Ascending aorta (tissue), 2 donors: ENCODE data around the gene MCU. TPM values are rescaled to one million over a fixed set of nuclear protein-coding genes. Genes with fewer than 3 reads are reported as not detected.

ENCODE experiments used
- DNase-seq, 2 donors: peaks; one replicate each; pipeline ENCODE4 v3.0.0-alpha.2; 2019; ENCODE audit warnings: low spot score in 2 of 2
- H3K27ac ChIP-seq, 2 donors: fragments of 200-600 bp; sonication (generic); one replicate each; pipeline ENCODE4 v1.5.1; 2016 to 2017; ENCODE audit warnings: mild to moderate bottlenecking in 1 of 2
- H3K27me3 ChIP-seq: fragments of 200-600 bp; sonication (generic); one replicate; pipeline ENCODE4 v1.5.1; 2017
- H3K36me3 ChIP-seq, 2 donors: fragments of 200-600 bp; sonication (generic); one replicate each; pipeline ENCODE4 v1.5.1; 2016
- H3K4me1 ChIP-seq, 2 donors: fragments of 200-600 bp; sonication (generic); one replicate each; pipeline ENCODE4 v1.5.1; 2016 to 2017; ENCODE audit warnings: mild to moderate bottlenecking in 1 of 2
- H3K4me3 ChIP-seq, 2 donors: fragments of 200-600 bp; sonication (generic); one replicate each; pipeline ENCODE4 v1.5.1; 2016 to 2017; ENCODE audit warnings: mild to moderate bottlenecking in 1 of 2
- H3K9me3 ChIP-seq, 2 donors: fragments of 200-600 bp; sonication (generic); one replicate each; pipeline ENCODE4 v1.5.1; 2016
- intact Hi-C: fragments of 100-400 bp; cut with DNase I; formaldehyde crosslinking; loops from one replicate; pipeline ENCODE4 v1.15.1; 2023
- total RNA-seq: library from RNA; depleted of rRNA; stranded (reverse); fragments of >200 nt; gene quantifications from one replicate; pipeline ENCODE4 v1.1.0, GENCODE V29; 2016
- TF ChIP-seq, protein P1 (sequence below), 3 experiments: fragments of 200-600 bp in 2 of 3; fragments of 450-650 bp in 1 of 3; sonication (generic) in 2 of 3; IDR thresholded peaks; one replicate each; pipeline ENCODE4 v1.5.1; 2016 to 2019; ENCODE audit warnings: antibody characterized with exemption in 3 of 3, mild to moderate bottlenecking in 1 of 3, moderate library complexity in 1 of 3

MCU gene
- total RNA-seq, 1 donor from 2014 or later: 22.0 TPM

DNA sequence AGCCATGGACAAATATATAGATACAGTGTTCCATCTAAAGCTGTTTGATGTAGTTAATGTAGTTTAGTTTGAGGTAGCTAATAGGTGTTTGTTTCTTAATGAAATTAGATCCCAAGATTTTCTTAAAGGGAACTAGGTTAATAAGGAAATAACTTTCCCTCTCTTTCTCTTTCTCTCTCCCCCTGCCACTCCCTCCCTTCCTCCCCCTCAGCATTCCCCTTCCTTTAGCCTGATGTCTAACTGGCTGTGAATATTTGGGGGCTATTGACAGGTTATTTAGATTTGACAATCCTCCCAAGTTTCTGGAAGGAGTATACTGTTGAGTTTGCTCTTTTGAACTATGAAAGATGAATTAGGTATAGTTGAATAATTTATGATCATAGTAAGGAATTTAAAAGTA is 136.4 kb downstream of the MCU start:
- Histone ChIP-seq H3K27me3 (no peaks in the 10 kb centered on the region), H3K27ac (no peak overlapping the region), H3K36me3 (no peaks in the 10 kb centered on the region), H3K9me3 (no peaks in the 10 kb centered on the region), H3K4me3 (no peak overlapping the region), H3K4me1 (peaks cover 0 to 3% of the 10 kb centered on the region in 2 donors)
- TF ChIP-seq, protein P1, sequence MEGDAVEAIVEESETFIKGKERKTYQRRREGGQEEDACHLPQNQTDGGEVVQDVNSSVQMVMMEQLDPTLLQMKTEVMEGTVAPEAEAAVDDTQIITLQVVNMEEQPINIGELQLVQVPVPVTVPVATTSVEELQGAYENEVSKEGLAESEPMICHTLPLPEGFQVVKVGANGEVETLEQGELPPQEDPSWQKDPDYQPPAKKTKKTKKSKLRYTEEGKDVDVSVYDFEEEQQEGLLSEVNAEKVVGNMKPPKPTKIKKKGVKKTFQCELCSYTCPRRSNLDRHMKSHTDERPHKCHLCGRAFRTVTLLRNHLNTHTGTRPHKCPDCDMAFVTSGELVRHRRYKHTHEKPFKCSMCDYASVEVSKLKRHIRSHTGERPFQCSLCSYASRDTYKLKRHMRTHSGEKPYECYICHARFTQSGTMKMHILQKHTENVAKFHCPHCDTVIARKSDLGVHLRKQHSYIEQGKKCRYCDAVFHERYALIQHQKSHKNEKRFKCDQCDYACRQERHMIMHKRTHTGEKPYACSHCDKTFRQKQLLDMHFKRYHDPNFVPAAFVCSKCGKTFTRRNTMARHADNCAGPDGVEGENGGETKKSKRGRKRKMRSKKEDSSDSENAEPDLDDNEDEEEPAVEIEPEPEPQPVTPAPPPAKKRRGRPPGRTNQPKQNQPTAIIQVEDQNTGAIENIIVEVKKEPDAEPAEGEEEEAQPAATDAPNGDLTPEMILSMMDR (IDR thresholded peaks at IDR 0.05): no peak
- DNase-seq: no peak
- intact Hi-C loops: no loop called here

DNA sequence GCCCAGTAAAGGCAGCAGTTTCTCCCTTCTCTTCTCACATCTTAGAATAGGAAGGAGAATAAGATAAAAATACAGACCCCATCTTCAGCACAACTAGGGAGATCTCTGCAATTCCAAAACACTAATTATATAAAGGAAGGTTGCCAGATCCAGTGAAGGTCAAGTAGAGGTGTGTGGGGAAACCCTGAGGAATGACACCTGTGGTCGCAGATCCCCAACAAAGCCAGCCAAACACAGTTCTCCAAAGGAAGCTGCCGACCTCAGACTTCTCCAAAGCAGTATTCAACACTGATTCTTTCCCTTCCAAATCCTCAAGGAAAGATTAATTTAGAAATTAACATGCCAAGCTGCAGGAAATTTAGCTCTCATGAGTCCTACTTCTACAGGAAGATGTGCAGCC is 138.7 kb downstream of the MCU start:
- Histone ChIP-seq H3K4me1 (peaks cover 0 to 3% of the 10 kb centered on the region in 2 donors), H3K9me3 (no peaks in the 10 kb centered on the region), H3K27me3 (no peaks in the 10 kb centered on the region), H3K27ac (no peak overlapping the region), H3K4me3 (no peak overlapping the region), H3K36me3 (no peaks in the 10 kb centered on the region)
- TF ChIP-seq, protein P1 (IDR thresholded peaks at IDR 0.05): no peak
- intact Hi-C loops: loop anchor here (5.0 kb wide), 1 partner anchor 203 kb away; the partner anchor contains the start of gene MICU1
- no peak for DNase-seq

DNA sequence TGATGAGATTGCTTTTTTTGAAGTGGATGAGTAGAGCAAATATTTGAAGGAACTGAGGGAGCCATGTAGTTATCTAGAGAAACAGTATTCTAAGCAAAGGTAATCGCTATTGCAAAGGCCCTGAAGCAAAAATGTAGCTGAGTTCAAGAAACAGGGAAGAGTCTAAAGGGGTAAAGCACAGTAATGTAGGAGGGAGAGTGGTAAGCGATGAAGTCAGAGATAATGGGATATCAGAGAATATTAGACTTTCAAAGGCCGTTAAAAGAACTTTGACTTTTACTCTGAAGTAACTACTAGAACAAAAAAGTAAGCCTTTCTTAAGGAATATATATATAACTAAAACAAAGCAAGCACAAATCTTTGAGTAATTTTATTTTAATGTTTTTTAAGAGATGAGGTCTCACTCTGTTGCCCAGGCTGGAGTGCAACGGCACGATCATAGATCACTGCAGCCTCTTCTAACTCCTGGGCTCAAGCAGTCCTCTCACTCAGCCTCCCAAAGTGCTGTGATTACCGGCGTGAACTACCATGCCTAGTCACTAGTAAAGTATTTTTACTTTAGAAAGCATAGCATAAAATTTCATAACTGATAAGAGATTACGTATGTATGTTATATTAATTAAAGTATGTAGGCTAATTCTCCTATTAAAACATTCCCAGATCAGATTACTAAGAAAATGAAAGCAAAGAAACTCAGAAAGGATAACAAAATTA is 139.9 kb downstream of the MCU start:
- no peaks in the 10 kb centered on the region for H3K9me3 ChIP-seq
- H3K36me3 ChIP-seq: no peaks in the 10 kb centered on the region
- H3K4me3 ChIP-seq: peak overlapping the region; percentile 2 to 21
- no peak overlapping the region for H3K27ac ChIP-seq
- H3K27me3 ChIP-seq: no peaks in the 10 kb centered on the region
- no peak for DNase-seq
- H3K4me1 ChIP-seq: peaks cover 0 to 3% of the 10 kb centered on the region in 2 donors
- TF ChIP-seq, protein P1 (IDR thresholded peaks at IDR 0.05): no peak
- intact Hi-C loops: loop anchor here (2.0 to 5.0 kb wide), 2 partner anchors 139 to 205 kb away; partner anchors contain the start of genes MCU and MICU1

DNA sequence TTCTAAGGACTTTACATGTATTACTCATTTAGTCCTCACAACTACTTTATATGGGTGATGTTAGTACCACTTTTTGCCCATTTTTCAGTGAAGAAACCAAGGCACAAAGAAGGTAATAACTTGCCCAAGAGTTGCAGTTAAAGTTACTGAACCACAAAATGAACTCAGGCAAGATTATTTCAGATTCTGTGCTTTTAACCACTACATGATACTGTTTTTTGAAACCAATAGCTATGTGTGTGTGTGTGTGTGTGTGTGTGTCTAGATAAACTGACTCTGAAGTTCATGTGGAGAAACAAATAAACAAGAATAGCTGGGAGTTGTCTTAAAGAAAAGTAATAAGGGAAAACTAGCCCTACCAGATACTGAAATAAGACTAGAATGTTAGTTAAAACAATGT is 140.8 kb downstream of the MCU start:
- H3K27ac ChIP-seq: no peak overlapping the region
- DNase-seq: no peak
- no peak overlapping the region for H3K4me3 ChIP-seq
- TF ChIP-seq, protein P1 (IDR thresholded peaks at IDR 0.05): no peak
- H3K27me3 ChIP-seq: no peaks in the 10 kb centered on the region
- H3K4me1 ChIP-seq: peaks cover 0 to 3% of the 10 kb centered on the region in 2 donors
- no peaks in the 10 kb centered on the region for H3K9me3 ChIP-seq
- intact Hi-C loops: loop anchor here (2.0 to 5.0 kb wide), 2 partner anchors 140 to 205 kb away; partner anchors contain the start of genes MCU and MICU1
- H3K36me3 ChIP-seq: no peaks in the 10 kb centered on the region

DNA sequence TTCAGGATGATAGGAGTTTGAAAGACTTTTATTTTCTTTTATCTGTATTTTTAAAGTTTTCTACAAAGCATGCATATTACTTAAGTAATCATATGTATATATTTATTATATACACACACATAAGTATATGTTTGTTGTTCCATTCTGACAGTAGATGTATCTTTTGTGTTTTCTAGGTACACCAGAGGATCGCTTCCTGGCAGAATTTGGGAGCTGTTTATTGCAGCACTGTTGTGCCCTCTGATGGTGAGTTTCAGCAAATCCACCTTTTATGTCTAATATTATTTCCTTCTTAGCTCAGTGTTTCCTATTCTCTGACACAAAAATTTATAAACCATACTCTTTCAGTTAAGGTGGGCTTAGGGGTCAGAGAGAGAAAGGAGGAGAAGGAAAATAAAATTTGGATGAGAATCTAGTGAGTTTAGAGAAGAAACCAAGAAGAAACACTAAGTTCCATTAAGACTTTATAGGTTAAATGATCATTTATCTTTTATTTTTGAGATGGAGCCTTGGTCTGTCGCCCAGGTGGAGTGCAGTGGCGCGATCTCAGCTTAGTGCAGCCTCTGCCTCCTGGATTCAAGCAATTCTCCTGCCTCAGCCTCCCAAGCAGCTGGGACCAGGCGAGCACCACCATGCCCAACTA is 142.4 kb downstream of the MCU start:
- no peaks in the 10 kb centered on the region for H3K27me3 ChIP-seq
- H3K36me3 ChIP-seq: no peaks in the 10 kb centered on the region
- H3K9me3 ChIP-seq: no peaks in the 10 kb centered on the region
- peak in 1 of 2 donors; percentile 66 for DNase-seq
- no peak overlapping the region for H3K27ac ChIP-seq
- peaks cover 0 to 3% of the 10 kb centered on the region in 2 donors for H3K4me1 ChIP-seq
- TF ChIP-seq, protein P1 (IDR thresholded peaks at IDR 0.05): peak; percentile 53 to 70 (median 63)
- no peak overlapping the region for H3K4me3 ChIP-seq
- intact Hi-C loops: loop anchor here (2.0 to 5.0 kb wide), 2 partner anchors 207 to 470 kb away; partner anchors contain the start of gene MICU1
